K562 (cell line): ENCODE results near the gene RNF187. TPM values are rescaled to one million over a fixed set of nuclear protein-coding genes. Genes with fewer than 3 reads are reported as not detected.

Experiments used
- ATAC-seq: fragments of 200-7000 bp; cut with Tn5 transposase; 3 replicates; pipeline ENCODE4 v1.9.1; 2020; ENCODE audit warnings: moderate library complexity
- BruUV-seq: library from RNA; stranded (reverse); fragments of 400-500 nt; replicated peaks from 2 replicates; lab custom pipeline; 2021; lab: Mats Ljungman, UMichigan
- CTCF ChIA-PET: fragments of 300-600 bp; formaldehyde crosslinking; extraction: SDS; loops from one replicate; lab custom pipeline; 2021; ENCODE audit warnings: low intra/inter-chr PET ratio; lab: Yijun Ruan, JAX
- POLR2A ChIA-PET: fragments of 300-600, 350-650 bp; sonication (Branson Sonifier 250); formaldehyde crosslinking; extraction: SDS; loops from one replicate; lab custom pipeline; 2021; ENCODE audit warnings: antibody characterized with exemption, inconsistent platforms; lab: Yijun Ruan, JAX
- DNase-seq, 4 experiments: peaks; one replicate each; pipeline versions ENCODE4 v3.0.0 to v3.0.0-alpha.2; 2011 to 2018; ENCODE audit warnings: low spot score in 3 of 4, mixed read lengths in 3 of 4; ENCODE audit errors: extremely low read depth in 1 of 4
- FAIRE-seq: peaks from 2 replicates; lab custom pipeline; 2011; peaks lifted over from hg19 to GRCh38; lab: Jason Lieb, UNC
- H2AFZ ChIP-seq: 2 replicates; pipeline ENCODE4 v1.6.0; 2011; ENCODE audit warnings: low read depth, low read length, control low read depth, inconsistent platforms
- H3K27ac ChIP-seq: fragments of 200-600 bp; 3 replicates; pipeline ENCODE4 v1.8.0; 2011; ENCODE audit warnings: low read depth, mild to moderate bottlenecking, control low read depth, inconsistent platforms, low read length, moderate library complexity, mixed read lengths; ENCODE audit errors: extremely low read depth
- H3K27me3 ChIP-seq, 2 experiments: fragments of 300-600 bp in 1 of 2; 2 replicates in 1 of 2; 3 replicates in 1 of 2; pipeline versions ENCODE4 v1.6.0 to v1.8.0; 2011; ENCODE audit warnings: inconsistent platforms in 2 of 2, low read length in 2 of 2, mild to moderate bottlenecking in 1 of 2, mixed read lengths in 1 of 2, moderate library complexity in 1 of 2; ENCODE audit not compliant: control insufficient read depth in 2 of 2, insufficient read depth in 2 of 2
- H3K36me3 ChIP-seq: fragments of 300-600 bp; 3 replicates; pipeline ENCODE4 v1.8.0; 2011; ENCODE audit warnings: mild to moderate bottlenecking, low read length, inconsistent platforms; ENCODE audit not compliant: control insufficient read depth, insufficient read depth
- H3K4me1 ChIP-seq, 2 experiments: fragments of 200-600 bp in 1 of 2; replicated peaks in 1 of 2; 2 replicates in 1 of 2; 3 replicates in 1 of 2; pipeline versions ENCODE4 v1.5.1 to v1.8.0; 2011; ENCODE audit warnings: inconsistent platforms in 2 of 2, low read length in 2 of 2, mild to moderate bottlenecking in 1 of 2, mixed read lengths in 1 of 2, moderate library complexity in 1 of 2; ENCODE audit not compliant: control insufficient read depth in 2 of 2, insufficient read depth in 2 of 2
- H3K4me2 ChIP-seq: 2 replicates; pipeline ENCODE4 v1.6.1; 2011; ENCODE audit warnings: low read length, control low read depth, inconsistent platforms, mixed read lengths; ENCODE audit not compliant: insufficient read depth
- H3K4me3 ChIP-seq: fragments of 200-600 bp; sonication (generic), shearing (Covaris generic); 2 replicates; pipeline ENCODE4 v1.5.1; 2016; ENCODE audit warnings: control low read depth, inconsistent platforms
- H3K79me2 ChIP-seq: fragments of 200-600 bp; 3 replicates; pipeline ENCODE4 v1.8.0; 2011; ENCODE audit warnings: low read length, inconsistent platforms; ENCODE audit not compliant: control insufficient read depth, insufficient read depth
- H3K9ac ChIP-seq, 2 experiments: 2 replicates each; pipeline versions ENCODE4 v1.6.0 to v1.6.1; 2011; ENCODE audit warnings: low read depth in 2 of 2, low read length in 2 of 2, control low read depth in 1 of 2, inconsistent platforms in 1 of 2, mild to moderate bottlenecking in 1 of 2, mixed read lengths in 1 of 2; ENCODE audit not compliant: insufficient read depth in 1 of 2
- H3K9me1 ChIP-seq: one replicate; pipeline ENCODE4 v1.6.0; 2011; ENCODE audit warnings: inconsistent platforms, mild to moderate bottlenecking, low read length, moderate library complexity; ENCODE audit not compliant: control insufficient read depth, insufficient read depth
- H3K9me3 ChIP-seq: replicated peaks from 2 replicates; pipeline ENCODE4 v1.5.1; 2011; ENCODE audit warnings: low read depth, low read length, inconsistent platforms; ENCODE audit not compliant: control insufficient read depth, insufficient read depth
- H4K20me1 ChIP-seq: replicated peaks from 2 replicates; pipeline ENCODE4 v1.6.1; 2011; ENCODE audit warnings: low read length, inconsistent platforms, mixed read lengths; ENCODE audit not compliant: control insufficient read depth, insufficient read depth
- ATF4 ChIP-seq: fragments of 450-650 bp; formaldehyde crosslinking; IDR thresholded peaks from 2 replicates; pipeline ENCODE4 v1.4.0; 2022; ENCODE audit warnings: mild to moderate bottlenecking, moderate library complexity
- HBP1 ChIP-seq: fragments of 450-650 bp; formaldehyde crosslinking; IDR thresholded peaks from 2 replicates; pipeline ENCODE4 v1.4.0; 2022; ENCODE audit warnings: missing genetic modification characterization
- HES1 ChIP-seq: fragments of 450-650 bp; IDR thresholded peaks from 2 replicates; pipeline ENCODE4 v1.6.1; 2016; ENCODE audit warnings: low read depth, mild to moderate bottlenecking, moderate library complexity
- MEF2D ChIP-seq: conservative IDR thresholded peaks from 2 replicates; pipeline ENCODE4 v1.6.1; 2016; ENCODE audit warnings: low read depth, missing genetic modification characterization, missing compliant biosample characterization
- PHB2 ChIP-seq: fragments of 450-650 bp; IDR thresholded peaks from 2 replicates; pipeline ENCODE4 v1.6.1; 2017; ENCODE audit warnings: low read depth
- PHF8 ChIP-seq: fragments of 200-600 bp; sonication (generic); IDR thresholded peaks from 2 replicates; pipeline ENCODE4 v1.6.1; 2012; ENCODE audit warnings: mixed run types, mild to moderate bottlenecking, inconsistent platforms, low read length, moderate library complexity, borderline replicate concordance
- ZBTB33 ChIP-seq: sonication (generic); formaldehyde crosslinking; IDR thresholded peaks from 2 replicates; pipeline ENCODE4 v1.8.1; 2023; ENCODE audit warnings: mild to moderate bottlenecking, missing genetic modification reagents
- ZMIZ1 ChIP-seq, 2 experiments: fragments of 150-350 bp in 1 of 2; IDR thresholded peaks; 2 replicates each; pipeline ENCODE4 v1.6.1; 2012 to 2016; ENCODE audit warnings: low read depth in 2 of 2, low read length in 2 of 2, mild to moderate bottlenecking in 1 of 2, moderate library complexity in 1 of 2
- ZNF57 ChIP-seq: fragments of 450-650 bp; formaldehyde crosslinking; IDR thresholded peaks from 2 replicates; pipeline ENCODE4 v1.4.0; 2020; ENCODE audit warnings: mild to moderate bottlenecking, moderate library complexity
- ZNF586 ChIP-seq: fragments of 450-650 bp; formaldehyde crosslinking; conservative IDR thresholded peaks from 2 replicates; pipeline ENCODE4 v1.4.0; 2020; ENCODE audit warnings: mild to moderate bottlenecking, moderate library complexity
- ZNF707 ChIP-seq: fragments of 250-450 bp; sonication (Bioruptor Pico); conservative IDR thresholded peaks from 2 replicates; pipeline ENCODE4 v1.8.0; 2022; ENCODE audit warnings: inconsistent platforms, mild to moderate bottlenecking, moderate library complexity
- ZNF77 ChIP-seq: fragments of 250-450 bp; sonication (Bioruptor Pico); IDR thresholded peaks from 2 replicates; pipeline ENCODE4 v1.5.0; 2020
- WGBS: fragments of 100-300 bp; shearing (Covaris generic); methylation state at CpG from one replicate; pipeline ENCODE4 v1.1.6; 2016; ENCODE audit warnings: low coverage, mixed read lengths; ENCODE audit not compliant: insufficient coverage; ENCODE audit errors: missing lambda C conversion rate; 5-methylcytosine and 5-hydroxymethylcytosine counted together
- in situ Hi-C: fragments of 300-500 bp; cut with MboI; formaldehyde crosslinking; loops from 4 replicates; pipeline ENCODE4 v1.15.0; 2018; ENCODE audit warnings: inconsistent platforms, mixed read lengths
- intact Hi-C: fragments of 100-400 bp; cut with micrococcal nuclease; formaldehyde crosslinking; loops from 2 replicates; pipeline ENCODE4 v1.14.2; 2022
- polyA plus RNA-seq, 8 experiments: library from polyadenylated mRNA; depleted of rRNA in 4 of 8; stranded (reverse) in 5 of 8; unstranded in 3 of 8; fragments of >200 nt; fragmentation: Nextera tagmentation in 2 of 8; fragmentation: Illumina TruSeq in 1 of 8; extraction: Ambion mirVana in 2 of 8; extraction: Trizol in 1 of 8; gene quantifications; 2 replicates each; pipeline versions ENCODE4 v1.2.1 to v1.2.3, GENCODE V29; 2011 to 2014; ENCODE audit warnings: inconsistent platforms in 1 of 8, missing spikeins in 1 of 8
- total RNA-seq, 7 experiments: library from RNA; depleted of rRNA in 6 of 7; stranded (reverse); fragments of >200 nt in 6 of 7; fragmentation: Illumina TruSeq in 2 of 7; extraction: Trizol in 2 of 7; gene quantifications; 2 replicates each; pipeline versions ENCODE4 v1.2.1 to v1.2.3, GENCODE V29; 2011 to 2021; ENCODE audit warnings: low replicate concordance in 1 of 7

Gene RNF187
- total and polyA plus RNA-seq, 9 of the 15 experiments (the other 6 are each of a cell fraction or from before 2014, with no cell fraction given) = 2.3 to 119 (median 41.9) TPM

DNA sequence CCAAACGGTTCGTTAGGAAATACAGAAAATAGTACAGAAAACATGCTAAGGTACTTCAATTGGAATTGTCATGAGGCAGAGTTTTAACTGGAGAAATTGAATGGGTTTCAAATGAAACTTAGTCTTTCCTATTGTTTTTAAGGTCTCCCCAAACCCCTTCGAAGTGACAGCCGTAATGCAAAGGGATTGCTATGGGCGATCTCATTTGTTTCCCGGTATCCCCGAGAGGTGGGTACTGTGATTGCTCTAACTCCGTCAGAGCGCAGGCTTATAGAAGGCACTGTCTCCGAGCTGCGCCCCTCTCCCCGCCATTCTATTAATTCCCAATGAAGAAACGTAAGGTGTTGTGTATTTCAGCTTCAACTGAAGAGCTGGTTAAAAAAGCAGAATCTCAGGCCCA lies 22.0 kb upstream of the RNF187 start:
- no peak overlapping the region for H3K9ac ChIP-seq
- WGBS = 56% methylated on average over 13 of the region's 13 CpGs
- H3K4me3 ChIP-seq = no peak overlapping the region
- H3K79me2 ChIP-seq = no peaks in the 10 kb centered on the region
- no peak overlapping the region for H2AFZ ChIP-seq
- POLR2A ChIA-PET = interaction anchor here (0.7 to 2.2 kb wide), 5 partner anchors 8 to 48 kb away, joined by 3 to 10 read pairs (median 3); a partner anchor contains a TSS
- CTCF ChIA-PET = no interaction called here
- FAIRE-seq (no peak), ATAC-seq (no peak), DNase-seq (no peak)
- BruUV-seq = no TSS peak
- no peaks in the 10 kb centered on the region; the same call in 1 of the 2 replicates for H4K20me1 ChIP-seq
- in situ Hi-C loops = no loop called here
- no peaks in the 10 kb centered on the region for H3K9me3 ChIP-seq
- H3K27me3 ChIP-seq = peaks cover 2 to 20% of the 10 kb centered on the region in 2 experiments; a peak in 3 of 5 replicates
- no peak overlapping the region for H3K4me2 ChIP-seq
- H3K4me1 ChIP-seq = peaks cover 19 to 25% of the 10 kb centered on the region in 2 experiments
- no peaks in the 10 kb centered on the region; the same call in 2 of the 3 replicates for H3K36me3 ChIP-seq
- H3K9me1 ChIP-seq = no peaks in the 10 kb centered on the region
- intact Hi-C loops = no loop called here
- H3K27ac ChIP-seq = no peak overlapping the region
- TF ChIP-seq ZMIZ1 (IDR thresholded peaks at IDR 0.05; ENCODE audit: low read depth in 2 of 2, low read length in 2 of 2) (no peak), MEF2D (tag) (no peak), HBP1 (CRISPR knock-in tag) (no peak), ZBTB33 (CRISPR knock-in tag) (no peak), PHF8 (no peak), ZNF586 (CRISPR knock-in tag) (no peak), ATF4 (CRISPR knock-in tag) (no peak), HES1 (no peak), ZNF707 (CRISPR knock-in tag) (no peak), ZNF77 (CRISPR knock-in tag) (no peak), PHB2 (no peak), ZNF57 (CRISPR knock-in tag) (no peak)
